H1 (cell line): ENCODE data around the gene MRPL17. TPM values are rescaled to one million over a fixed set of nuclear protein-coding genes. Genes with fewer than 3 reads are reported as not detected.

Experiments
- CTCF ChIA-PET: fragments of 300-600 bp; sonication (Branson Sonifier 250); formaldehyde crosslinking; loops from one replicate; lab custom pipeline; 2021; ENCODE audit not compliant: partially characterized antibody; lab: Charles Lee
- POLR2A ChIA-PET: fragments of 300-600 bp; sonication (Branson Sonifier 250); formaldehyde crosslinking; loops from one replicate; lab custom pipeline; 2021; ENCODE audit warnings: inconsistent platforms; ENCODE audit not compliant: partially characterized antibody; lab: Charles Lee
- DNase-seq, 2 experiments: peaks; one replicate each; pipeline versions ENCODE4 v3.0.0 to v3.0.0-alpha.2; 2010 to 2022; ENCODE audit warnings: low spot score in 2 of 2, low read depth in 1 of 2, mixed read lengths in 1 of 2
- FAIRE-seq: peaks from 2 replicates; lab custom pipeline; 2011; peaks lifted over from hg19 to GRCh38; lab: Jason Lieb, UNC
- H2AFZ ChIP-seq: 2 replicates; pipeline ENCODE4 v1.8.1; 2012; ENCODE audit warnings: low read length, inconsistent platforms
- H2AK5ac ChIP-seq: 2 replicates; pipeline ENCODE4 v1.6.1; 2013; ENCODE audit warnings: low read depth, low read length
- H2BK120ac ChIP-seq: replicated peaks from 2 replicates; pipeline ENCODE3; 2013; ENCODE audit warnings: low read depth, low read length, inconsistent platforms
- H2BK12ac ChIP-seq: 2 replicates; pipeline ENCODE4 v1.6.1; 2013; ENCODE audit warnings: low read depth, low read length
- H2BK15ac ChIP-seq: 2 replicates; pipeline ENCODE4 v1.6.1; 2013; ENCODE audit warnings: low read length
- H2BK20ac ChIP-seq: 2 replicates; pipeline ENCODE4 v1.6.1; 2013; ENCODE audit warnings: low read length
- H2BK5ac ChIP-seq: 2 replicates; pipeline ENCODE4 v1.6.1; 2013; ENCODE audit warnings: low read depth, low read length
- H3K14ac ChIP-seq: 2 replicates; pipeline ENCODE4 v1.6.1; 2013; ENCODE audit warnings: inconsistent platforms; ENCODE audit not compliant: insufficient read length
- H3K18ac ChIP-seq: 2 replicates; pipeline ENCODE4 v1.6.1; 2013; ENCODE audit warnings: low read length; ENCODE audit errors: extremely low read depth
- H3K23ac ChIP-seq: 2 replicates; pipeline ENCODE4 v1.6.1; 2013; ENCODE audit warnings: inconsistent platforms; ENCODE audit not compliant: insufficient read length
- H3K23me2 ChIP-seq: 2 replicates; pipeline ENCODE4 v1.6.1; 2013; ENCODE audit warnings: low read depth, low read length
- H3K27ac ChIP-seq: 2 replicates; pipeline ENCODE4 v1.6.1; 2011; ENCODE audit warnings: low read depth, low read length, inconsistent platforms
- H3K27me3 ChIP-seq, 4 experiments: replicated peaks in 1 of 4; 1 replicate in 1 of 4; 2 replicates in 3 of 4; pipeline versions ENCODE4 v1.6.1 to v1.8.1; 2011 to 2013; ENCODE audit warnings: low read length in 3 of 4, mild to moderate bottlenecking in 3 of 4, inconsistent platforms in 2 of 4, mixed read lengths in 2 of 4, moderate library complexity in 1 of 4; ENCODE audit not compliant: control insufficient read depth in 3 of 4, insufficient read depth in 3 of 4; ENCODE audit errors: extremely low read depth in 1 of 4
- H3K36me3 ChIP-seq, 4 experiments: 2 replicates each; pipeline versions ENCODE4 v1.6.1 to v1.8.1; 2011 to 2013; ENCODE audit warnings: mild to moderate bottlenecking in 4 of 4, low read length in 3 of 4, moderate library complexity in 2 of 4, control low read depth in 1 of 4, inconsistent platforms in 1 of 4; ENCODE audit not compliant: insufficient read depth in 4 of 4, control insufficient read depth in 2 of 4
- H3K4ac ChIP-seq: replicated peaks from 2 replicates; pipeline ENCODE3; 2013; ENCODE audit warnings: low read length, low read depth, mixed read lengths, inconsistent platforms; ENCODE audit not compliant: insufficient read length
- H3K4me1 ChIP-seq, 4 experiments: replicated peaks in 1 of 4; 1 replicate in 1 of 4; 2 replicates in 3 of 4; pipeline versions ENCODE4 v1.6.1 to v1.8.1; 2011 to 2013; ENCODE audit warnings: low read length in 3 of 4, inconsistent platforms in 2 of 4, mixed read lengths in 1 of 4; ENCODE audit not compliant: insufficient read depth in 4 of 4, control insufficient read depth in 3 of 4
- H3K4me2 ChIP-seq, 2 experiments: 2 replicates each; pipeline versions ENCODE4 v1.6.1 to v1.8.1; 2011 to 2013; ENCODE audit warnings: low read depth in 2 of 2, low read length in 2 of 2, control low read depth in 1 of 2, inconsistent platforms in 1 of 2, mild to moderate bottlenecking in 1 of 2; ENCODE audit not compliant: insufficient read depth in 1 of 2
- H3K4me3 ChIP-seq, 4 experiments: fragments of 200-600, 300-600 bp in 1 of 4; sonication (generic), shearing (Covaris generic), sonication (Bioruptor Twin) in 1 of 4; 2 replicates each; pipeline versions ENCODE4 v1.5.1 to v1.8.1; 2011 to 2016; ENCODE audit warnings: low read length in 4 of 4, low read depth in 3 of 4, control low read depth in 2 of 4, inconsistent platforms in 2 of 4, mild to moderate bottlenecking in 2 of 4, mixed read lengths in 1 of 4, moderate library complexity in 1 of 4; ENCODE audit not compliant: insufficient read depth in 2 of 4; ENCODE audit errors: extremely low read depth in 1 of 4
- H3K56ac ChIP-seq: replicated peaks from 2 replicates; pipeline ENCODE3; 2013; ENCODE audit warnings: low read depth, mild to moderate bottlenecking, mixed read lengths, low read length, inconsistent platforms; ENCODE audit not compliant: insufficient read length
- H3K79me1 ChIP-seq: 2 replicates; pipeline ENCODE4 v1.6.1; 2013; ENCODE audit warnings: low read depth, low read length, control low read depth
- H3K79me2 ChIP-seq, 2 experiments: 2 replicates each; pipeline versions ENCODE4 v1.6.1 to v1.8.1; 2012 to 2013; ENCODE audit warnings: low read length in 2 of 2, mild to moderate bottlenecking in 2 of 2, inconsistent platforms in 1 of 2; ENCODE audit not compliant: insufficient read depth in 2 of 2, control insufficient read depth in 1 of 2
- H3K9ac ChIP-seq, 4 experiments: replicated peaks in 1 of 4; 1 replicate in 1 of 4; 2 replicates in 3 of 4; pipeline versions ENCODE4 v1.6.1 to v1.8.1; 2011 to 2013; ENCODE audit warnings: low read depth in 3 of 4, low read length in 3 of 4, control low read depth in 2 of 4, mild to moderate bottlenecking in 2 of 4, moderate library complexity in 2 of 4, inconsistent platforms in 1 of 4; ENCODE audit errors: extremely low read depth in 1 of 4
- H3K9me3 ChIP-seq, 2 experiments: 2 replicates each; pipeline versions ENCODE4 v1.6.1 to v1.8.1; 2012 to 2013; ENCODE audit warnings: mild to moderate bottlenecking in 2 of 2, moderate library complexity in 2 of 2, control low read depth in 1 of 2, inconsistent platforms in 1 of 2, low read depth in 1 of 2, low read length in 1 of 2, mixed read lengths in 1 of 2; ENCODE audit not compliant: insufficient read depth in 2 of 2
- H4K20me1 ChIP-seq, 2 experiments: replicated peaks in 1 of 2; 2 replicates each; pipeline versions ENCODE3 to v1.8.1; 2011 to 2013; ENCODE audit warnings: inconsistent platforms in 2 of 2, low read length in 2 of 2, mild to moderate bottlenecking in 1 of 2; ENCODE audit not compliant: insufficient read depth in 2 of 2, control insufficient read depth in 1 of 2
- H4K5ac ChIP-seq: 2 replicates; pipeline ENCODE4 v1.6.1; 2013; ENCODE audit warnings: low read length, low read depth, mixed read lengths, inconsistent platforms; ENCODE audit not compliant: insufficient read length
- H4K8ac ChIP-seq: 2 replicates; pipeline ENCODE4 v1.8.0; 2013; ENCODE audit warnings: mild to moderate bottlenecking, moderate library complexity, low read length, inconsistent platforms; ENCODE audit not compliant: insufficient read depth; ENCODE audit errors: extremely low read depth
- H4K91ac ChIP-seq: replicated peaks from 2 replicates; pipeline ENCODE3; 2013; ENCODE audit warnings: low read length, mixed read lengths, inconsistent platforms; ENCODE audit not compliant: insufficient read length
- CBX8 ChIP-seq: fragments of 300-800, 300-1000 bp; sonication (generic); IDR thresholded peaks from 2 replicates; pipeline ENCODE4 v1.7.1; 2016; ENCODE audit warnings: low read depth, low read length, borderline replicate concordance
- EGR1 ChIP-seq: IDR thresholded peaks from 2 replicates; pipeline ENCODE4 v1.6.1; 2011; ENCODE audit warnings: low read depth, low read length, borderline replicate concordance
- EZH2 ChIP-seq: fragments of 200-600 bp; sonication (generic); IDR thresholded peaks from 2 replicates; pipeline ENCODE4 v1.7.1; 2012; ENCODE audit warnings: low read depth, mild to moderate bottlenecking, moderate library complexity, low read length, inconsistent platforms; ENCODE audit not compliant: severe bottlenecking
- JUN ChIP-seq: IDR thresholded peaks from 2 replicates; pipeline ENCODE4 v1.6.1; 2011; ENCODE audit warnings: low read depth, mild to moderate bottlenecking, improper control_type of control experiment, low read length
- JUND ChIP-seq: IDR thresholded peaks from 2 replicates; pipeline ENCODE4 v1.6.1; 2011; ENCODE audit warnings: mild to moderate bottlenecking, improper control_type of control experiment, low read length
- KDM5A ChIP-seq: fragments of 200-600 bp; IDR thresholded peaks from 2 replicates; pipeline ENCODE4 v1.7.1; 2012; ENCODE audit warnings: mild to moderate bottlenecking, low read length, inconsistent platforms, mixed read lengths
- PHF8 ChIP-seq: fragments of 200-600 bp; sonication (generic); conservative IDR thresholded peaks from 2 replicates; pipeline ENCODE4 v1.7.1; 2012; ENCODE audit warnings: low read depth, mild to moderate bottlenecking, inconsistent platforms, low read length, moderate library complexity
- RNF2 ChIP-seq: fragments of 200-900, 300-1000 bp; sonication (generic); IDR thresholded peaks from 2 replicates; pipeline ENCODE4 v1.7.1; 2016; ENCODE audit warnings: borderline replicate concordance, low read depth, mild to moderate bottlenecking, antibody characterized with exemption, low read length; ENCODE audit not compliant: poor library complexity, severe bottlenecking; ENCODE audit errors: missing control alignments
- SAP30 ChIP-seq: fragments of 300-600 bp; sonication (generic); IDR thresholded peaks from 2 replicates; pipeline ENCODE4 v1.7.1; 2012; ENCODE audit warnings: low read length, moderate library complexity, mild to moderate bottlenecking, inconsistent platforms; ENCODE audit not compliant: insufficient read depth, insufficient replicate concordance
- SIX5 ChIP-seq: IDR thresholded peaks from 2 replicates; pipeline ENCODE4 v1.6.1; 2011; ENCODE audit warnings: mild to moderate bottlenecking, low read depth, low read length
- SP1 ChIP-seq: IDR thresholded peaks from 2 replicates; pipeline ENCODE4 v1.6.1; 2011; ENCODE audit warnings: low read depth, low read length
- SP4 ChIP-seq: IDR thresholded peaks from 2 replicates; pipeline ENCODE4 v1.6.1; 2012; ENCODE audit warnings: low read length, inconsistent platforms
- TBP ChIP-seq: IDR thresholded peaks from 2 replicates; pipeline ENCODE4 v1.6.1; 2011; ENCODE audit warnings: low read depth, low read length, improper control_type of control experiment
- WGBS, 2 experiments: shearing (Covaris generic) in 1 of 2; methylation state at CpG; one replicate each; pipeline versions ENCODE4 v1.1.6 to v1.1.7; 2013 to 2015; ENCODE audit warnings: low lambda C conversion rate in 2 of 2, mixed read lengths in 2 of 2, inconsistent platforms in 1 of 2, low coverage in 1 of 2, missing lambda C conversion rate in 1 of 2; ENCODE audit not compliant: insufficient replicate concordance in 2 of 2, insufficient coverage in 1 of 2, insufficient read length in 1 of 2; ENCODE audit errors: extremely low coverage in 1 of 2, missing lambda C conversion rate in 1 of 2; 5-methylcytosine and 5-hydroxymethylcytosine counted together
- polyA plus RNA-seq, 7 experiments: library from polyadenylated mRNA; depleted of rRNA in 3 of 7; stranded (reverse) in 5 of 7; unstranded in 2 of 7; fragments of >200 nt in 5 of 7; fragments of 200-250 nt in 2 of 7; gene quantifications; 1 replicate in 5 of 7; 2 replicates in 1 of 7; 4 replicates in 1 of 7; pipeline versions ENCODE4 v1.2.1 to v1.2.3, GENCODE V29; 2011 to 2013; ENCODE audit warnings: missing spikeins in 2 of 7, mixed read lengths in 2 of 7
- total RNA-seq: library from RNA; stranded (reverse); fragmentation: NEBNext Ultra II Directional; extraction: Animal tissue kit (Norgen Biotek cat#: 25700); gene quantifications from 2 replicates; pipeline ENCODE4 v1.2.1, GENCODE V29; 2021

Gene MRPL17
- total and polyA plus RNA-seq, 2 of the 8 experiments (the other 6 are each of a cell fraction or from before 2014, with no cell fraction given): 55.7 to 70.5 TPM

DNA sequence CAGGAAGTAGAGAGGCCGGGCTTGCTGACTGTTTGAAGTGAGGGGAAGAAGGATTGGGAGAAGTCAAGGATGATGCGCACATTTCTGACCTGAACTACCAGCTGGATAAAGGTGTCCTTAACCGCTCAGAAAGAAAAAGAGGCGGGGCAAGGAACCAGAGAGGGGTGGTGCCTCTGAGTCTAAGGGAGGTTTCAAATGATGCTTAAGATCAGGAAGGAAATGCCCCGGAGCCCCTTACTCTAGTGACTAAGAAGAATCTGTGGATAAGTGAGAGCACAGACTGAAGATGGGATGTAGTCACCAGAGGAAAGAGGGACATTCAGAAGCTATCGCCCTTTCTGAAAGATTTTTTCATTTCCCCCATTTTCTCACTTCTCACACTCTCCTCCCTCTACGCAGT, 40.2 kb downstream of the MRPL17 start:
- no peak overlapping the region for H2BK120ac ChIP-seq
- H3K23ac ChIP-seq: no peak overlapping the region
- H4K8ac ChIP-seq: no peak overlapping the region
- H3K9me3 ChIP-seq: no peaks in the 10 kb centered on the region
- no peak overlapping the region for H3K27ac ChIP-seq
- no peaks in the 10 kb centered on the region; a peak in 1 of 7 replicates for H3K27me3 ChIP-seq
- POLR2A ChIA-PET: no interaction called here
- peaks cover 3 to 10% (median 5%) of the 10 kb centered on the region in 4 experiments; a peak in 6 of 7 replicates for H3K4me1 ChIP-seq
- H3K79me2 ChIP-seq: no peaks in the 10 kb centered on the region
- H4K91ac ChIP-seq: no peak overlapping the region
- no peaks in the 10 kb centered on the region; a peak in 1 of 8 replicates for H3K36me3 ChIP-seq
- no peak overlapping the region for H2AK5ac ChIP-seq
- no peak overlapping the region for H3K4me3 ChIP-seq
- no peak for DNase-seq
- no peak overlapping the region for H4K5ac ChIP-seq
- no peak overlapping the region for H2BK15ac ChIP-seq
- no peaks in the 10 kb centered on the region for H3K23me2 ChIP-seq
- H3K4me2 ChIP-seq: no peak overlapping the region
- H3K56ac ChIP-seq: no peak overlapping the region
- no peak overlapping the region for H3K14ac ChIP-seq
- H3K9ac ChIP-seq: no peak overlapping the region
- H3K79me1 ChIP-seq: no peaks in the 10 kb centered on the region
- no peak overlapping the region for H2BK12ac ChIP-seq
- CTCF ChIA-PET: interaction anchor here (0.6 to 1.3 kb wide), 3 partner anchors 11 to 22 kb away, joined by 3 to 5 read pairs (median 3); no protein-coding TSS in a partner anchor
- peaks cover 0 to 2% of the 10 kb centered on the region in 2 experiments for H4K20me1 ChIP-seq
- WGBS, 2 experiments: 88% methylated on average over 7 of the region's 7 CpGs; no CpG with 5 or more reads in 1 of the 2 experiments
- no peak overlapping the region for H3K4ac ChIP-seq
- no peak overlapping the region for H2BK20ac ChIP-seq
- H2AFZ ChIP-seq: no peak overlapping the region
- no peak overlapping the region for H2BK5ac ChIP-seq
- H3K18ac ChIP-seq: no peak overlapping the region
- no peak for FAIRE-seq
- TF ChIP-seq SP1 (no peak), SAP30 (no peak), JUN (no peak), TBP (no peak), SIX5 (no peak), KDM5A (no peak), EGR1 (no peak), JUND (no peak), SP4 (no peak), PHF8 (no peak), RNF2 (no peak), CBX8 (no peak), EZH2 (no peak)
